Skin epidermis (tissue), 12 donors: ENCODE data around the gene CCDC116.
"Not testable (repeated sequence)": the region's sequence is repeated elsewhere in the genome, so short reads cannot be mapped to it uniquely, and the experiment has no call there.

Source experiments
- H3K27ac ChIP-seq, 21 experiments: fragments of 200-600 bp; sonication (generic) in 11 of 21; one replicate each; pipeline ENCODE4 v1.5.0; 2020; ENCODE audit warnings: mild to moderate bottlenecking in 3 of 21, inconsistent platforms in 2 of 21, moderate library complexity in 2 of 21
- H3K4me3 ChIP-seq, 7 experiments: fragments of 200-600 bp; sonication (generic) in 2 of 7; one replicate each; pipeline ENCODE4 v1.5.0; 2020; ENCODE audit warnings: inconsistent platforms in 2 of 7, mild to moderate bottlenecking in 2 of 7, moderate library complexity in 1 of 7

CCDC116 gene

DNA sequence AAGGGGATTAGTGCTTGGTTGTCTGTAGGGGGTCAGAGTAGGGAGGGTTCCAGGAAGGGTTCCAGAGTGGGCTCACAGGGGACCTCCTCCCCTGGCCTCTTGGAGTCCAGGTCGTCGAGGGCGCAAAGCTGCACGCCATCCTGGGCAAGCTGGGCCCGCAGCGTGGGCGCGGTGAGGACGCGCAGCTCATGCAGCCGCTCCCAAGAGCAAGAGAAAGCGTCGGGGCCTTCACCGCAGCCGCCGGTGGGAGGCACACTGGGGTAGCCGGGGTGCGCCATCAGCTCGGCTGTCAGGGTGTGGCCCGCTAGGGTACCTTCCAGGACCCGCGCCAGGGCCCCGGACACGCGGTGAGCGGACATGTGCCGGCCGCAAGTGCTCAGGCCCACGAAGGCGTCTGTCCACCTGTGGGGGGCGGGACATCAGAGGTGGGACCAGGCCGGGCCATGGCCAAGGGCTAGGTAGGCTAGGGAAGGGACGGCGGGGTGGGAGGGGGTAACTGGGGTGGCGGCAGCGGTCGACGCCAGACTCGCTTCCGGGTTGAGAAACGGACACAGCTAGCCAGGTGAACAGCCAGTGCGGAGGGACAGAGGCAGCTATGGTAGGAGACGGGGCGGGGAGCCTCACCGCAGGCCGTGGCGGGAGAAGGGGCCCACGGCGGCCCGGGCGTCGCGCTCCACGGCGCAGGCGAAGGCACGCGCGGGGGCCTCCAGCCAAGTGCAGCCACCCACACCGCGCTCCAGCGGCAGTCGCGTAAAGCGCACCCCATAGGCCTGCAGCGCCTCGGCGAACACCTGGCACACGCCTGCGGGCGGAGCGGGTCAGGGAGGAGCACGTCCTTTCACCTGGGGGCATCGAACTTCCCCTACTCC, 3.9 kb upstream of the CCDC116 start:
- Histone ChIP-seq H3K4me3 (peak overlapping the region; percentile 86 to 100 (median 95)), H3K27ac (peak overlapping the region in 16 of 21 experiments; percentile 32 to 95 (median 86))

DNA sequence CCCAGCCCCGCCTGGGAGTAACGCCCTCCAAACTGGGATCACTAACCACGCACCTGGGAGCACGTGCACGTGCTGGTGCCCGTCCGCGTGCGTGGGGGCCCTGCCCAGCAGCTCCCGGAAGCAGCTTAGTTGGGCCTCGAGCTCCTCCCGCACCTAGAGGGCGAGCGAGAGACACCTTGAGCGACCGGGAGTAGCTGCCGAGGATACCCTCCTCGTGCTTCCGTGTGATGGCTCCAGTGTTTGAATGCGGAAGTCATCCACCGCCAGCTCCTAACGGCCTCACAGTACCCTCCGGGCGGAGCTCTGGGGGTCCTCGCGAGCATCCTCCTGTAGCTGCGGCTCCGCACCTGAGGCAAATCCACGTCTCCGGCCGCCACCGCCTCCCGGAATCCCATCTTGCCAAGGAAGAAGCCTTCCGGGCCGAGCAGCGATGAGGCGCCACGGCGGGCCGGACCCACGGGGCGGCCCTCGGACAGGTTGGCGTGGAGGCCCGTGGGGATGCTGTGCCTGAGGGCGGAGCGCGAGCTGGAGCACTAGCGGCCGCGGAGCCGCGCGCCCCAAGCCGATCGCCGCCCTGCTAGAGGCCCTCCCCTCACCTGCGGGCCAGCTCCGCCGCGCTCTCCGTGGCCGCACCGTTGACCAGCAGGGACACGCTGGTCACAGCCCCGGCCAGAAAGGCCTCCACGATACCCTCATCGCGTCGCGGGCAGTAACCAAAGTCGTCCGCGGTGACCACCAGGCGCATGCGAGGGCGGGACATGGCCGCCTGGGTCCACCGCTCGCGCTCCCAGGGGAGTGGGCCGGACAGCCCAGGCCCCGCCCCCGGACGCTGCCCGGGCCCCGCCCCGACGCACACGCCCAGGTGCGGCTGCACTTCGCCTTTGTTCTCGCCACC, 3.1 kb upstream of the CCDC116 start, which contains the start of gene YDJC:
TSS of gene YDJC (minus strand) at position 768 of the 895 bp plus-strand sequence. CDS start at position 760, 8 bp downstream.
- Histone ChIP-seq H3K27ac (peak within 1 kb of the TSS; percentile 57 to 95 (median 86)), H3K4me3 (peak within 1 kb of the TSS; percentile 86 to 100 (median 95))

DNA sequence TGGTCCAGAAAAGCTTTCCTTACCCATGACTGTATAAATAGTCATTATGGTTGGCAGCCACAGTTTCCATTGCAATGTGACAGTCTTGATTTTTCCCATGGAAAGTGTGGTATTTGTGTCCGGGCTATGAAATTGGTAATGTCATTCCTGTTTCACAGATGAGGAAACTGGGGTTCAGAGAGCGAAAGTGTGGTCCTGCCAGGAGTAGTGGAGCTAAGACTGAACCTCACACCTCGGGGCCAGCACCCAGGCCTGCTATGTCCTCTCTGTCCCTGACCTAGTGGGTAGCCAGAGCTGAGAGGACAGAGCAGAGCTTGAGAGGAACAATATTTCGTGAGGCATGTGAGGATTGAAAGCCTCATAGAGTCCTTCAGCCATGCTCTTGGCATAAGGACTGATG, 1.5 kb upstream of the CCDC116 start:
- Histone ChIP-seq H3K27ac (no peak overlapping the region), H3K4me3 (no peak overlapping the region)

DNA sequence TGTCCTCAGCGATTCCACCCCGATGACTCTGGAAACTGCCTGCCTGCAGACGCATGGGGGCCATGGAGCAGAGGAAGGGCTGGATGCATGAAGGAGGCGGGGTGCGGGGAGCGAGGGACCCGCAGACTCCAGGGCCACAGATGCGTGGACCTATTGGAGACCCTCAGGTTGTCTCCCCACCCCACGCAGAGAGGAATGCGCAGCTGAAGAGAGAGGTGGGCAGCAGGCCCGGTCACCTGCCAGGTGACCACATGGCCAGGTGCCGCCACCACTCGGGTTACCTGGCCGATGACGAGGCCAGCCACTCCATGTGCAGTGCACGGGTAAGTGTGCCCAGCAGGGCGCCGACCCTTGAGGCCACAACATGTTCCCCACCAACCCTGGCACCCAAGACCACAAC, 371 bp downstream of the CCDC116 start:
- Histone ChIP-seq H3K4me3 (no peak overlapping the region), H3K27ac (no peak overlapping the region)

DNA sequence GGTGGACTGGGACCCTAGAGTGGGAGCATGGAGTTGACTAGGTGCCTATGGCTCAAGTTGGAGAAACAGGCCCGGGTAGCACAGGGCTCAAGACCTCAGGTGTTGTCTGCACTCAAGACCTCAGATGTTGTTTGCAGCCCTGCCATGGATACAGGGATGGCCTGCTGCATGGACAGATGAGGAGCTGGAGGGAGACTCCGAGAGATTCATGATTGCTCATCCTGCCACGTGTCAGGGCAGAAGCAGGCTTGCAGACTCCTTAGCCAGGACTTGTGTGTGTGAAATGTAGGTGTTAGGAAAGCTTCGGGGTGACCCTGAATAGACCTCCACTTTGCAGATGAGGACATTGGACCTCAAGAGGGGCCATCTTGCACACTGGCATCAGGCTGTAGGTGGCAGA, 921 bp downstream of the CCDC116 start:
- Histone ChIP-seq H3K27ac (no peak overlapping the region), H3K4me3 (no peak overlapping the region)

DNA sequence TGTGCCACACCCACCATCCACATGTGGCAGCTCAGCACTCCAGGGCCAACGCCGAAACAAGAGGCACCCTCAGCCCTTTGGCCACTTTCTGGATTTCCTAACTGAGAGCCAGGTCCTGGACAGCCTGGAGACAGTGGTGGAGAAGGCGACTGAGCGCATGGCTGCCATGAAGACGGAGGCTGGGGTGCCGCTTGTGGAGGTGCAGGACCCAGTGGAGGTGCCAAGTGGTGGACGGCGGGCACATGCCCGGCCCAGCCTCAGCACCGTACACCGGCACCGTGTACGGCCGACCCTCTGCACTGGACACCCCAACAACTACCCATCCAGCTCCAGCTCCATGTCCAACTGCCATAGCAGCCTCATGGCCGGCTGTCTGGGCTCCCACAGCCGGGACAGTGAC, 1.5 kb downstream of the CCDC116 start:
- Histone ChIP-seq H3K4me3 (no peak overlapping the region), H3K27ac (no peak overlapping the region)

DNA sequence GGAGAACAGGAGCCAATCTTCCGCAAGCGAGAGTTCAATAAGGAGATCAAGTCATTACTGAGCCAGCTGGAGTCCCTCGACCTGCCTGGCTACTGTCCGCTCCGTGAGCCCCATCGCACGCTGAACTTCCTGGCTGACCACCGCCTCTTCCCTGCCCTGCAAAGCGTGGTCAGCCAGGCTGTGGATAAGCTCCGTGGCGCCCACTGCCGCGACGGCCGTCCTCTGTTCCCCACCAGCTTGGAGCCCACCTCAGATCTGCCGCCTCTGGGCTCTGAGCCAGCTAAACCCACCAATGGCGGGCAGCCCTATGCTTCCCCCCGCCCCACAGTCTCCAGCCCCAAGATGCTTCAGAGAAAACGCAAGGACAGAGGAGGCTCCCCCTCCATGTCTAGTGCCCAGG, 2.3 kb downstream of the CCDC116 start:
- Histone ChIP-seq H3K4me3 (no peak overlapping the region), H3K27ac (no peak overlapping the region)

DNA sequence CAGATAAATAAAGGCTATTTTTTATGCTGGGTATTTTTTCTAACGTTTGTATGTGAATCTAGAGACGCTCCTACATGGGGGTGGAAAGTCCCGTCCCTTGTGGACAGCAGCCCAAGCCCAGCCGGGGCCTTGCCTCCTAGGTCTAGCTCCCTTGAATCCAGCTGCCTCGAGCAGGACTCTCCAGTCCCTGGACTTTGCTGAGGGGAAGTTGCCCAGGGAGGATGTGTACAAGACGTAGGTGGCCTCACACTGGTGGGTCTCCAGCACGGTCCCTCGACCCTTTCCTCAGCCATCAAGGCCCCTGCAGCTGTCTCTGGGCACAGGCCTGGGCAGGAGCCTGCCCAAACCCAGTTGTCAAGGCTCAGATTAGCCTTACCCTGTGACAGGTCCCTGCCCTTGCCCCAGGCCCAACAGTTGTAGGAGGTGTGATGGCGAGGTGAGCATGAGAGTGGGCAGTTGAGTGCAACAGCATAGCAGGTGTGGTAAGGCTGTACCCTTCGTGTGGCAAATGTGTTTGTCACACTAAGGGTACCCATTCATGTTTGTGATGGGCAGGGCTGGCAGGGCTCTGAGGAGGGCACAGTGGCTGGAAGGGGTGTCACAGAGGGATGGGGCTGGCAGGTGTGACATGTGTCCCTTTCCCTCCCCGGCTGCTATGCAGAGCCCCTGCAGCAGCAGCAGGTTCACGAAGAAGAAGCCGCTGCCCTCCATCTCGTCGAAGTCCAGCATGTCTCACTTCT, 3.4 kb downstream of the CCDC116 start:
- no peak overlapping the region for H3K27ac ChIP-seq
- H3K4me3 ChIP-seq = no peak overlapping the region

DNA sequence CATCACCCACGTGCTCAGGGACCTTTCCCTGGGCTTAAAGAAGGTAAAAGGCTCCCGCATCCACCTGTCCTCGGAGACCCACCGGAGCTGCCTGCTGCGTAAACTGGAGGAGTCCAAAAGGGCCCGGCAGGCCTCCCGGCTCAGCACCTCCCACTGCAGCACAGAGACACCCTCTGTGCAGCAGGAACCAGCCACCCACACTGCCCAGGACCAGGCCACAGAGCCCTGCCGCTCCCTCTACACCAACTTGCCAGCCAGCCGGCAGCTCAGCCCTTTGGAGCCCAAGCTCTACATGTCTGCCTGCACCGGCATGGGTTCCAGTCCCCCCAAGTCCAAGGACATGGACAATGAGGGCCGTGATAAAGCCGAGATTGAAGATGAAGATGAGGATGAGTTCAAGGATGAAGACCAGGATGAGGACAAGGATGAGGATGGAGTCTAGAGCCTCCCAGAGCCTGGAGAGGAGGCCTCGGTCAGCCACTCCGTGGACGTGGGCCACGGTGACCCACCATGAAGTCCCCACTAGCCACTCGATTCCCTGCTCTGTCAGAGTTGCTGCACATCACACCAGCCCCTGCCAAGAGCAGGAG, 4.2 kb downstream of the CCDC116 start:
- Histone ChIP-seq H3K27ac (no peak overlapping the region), H3K4me3 (no peak overlapping the region)

DNA sequence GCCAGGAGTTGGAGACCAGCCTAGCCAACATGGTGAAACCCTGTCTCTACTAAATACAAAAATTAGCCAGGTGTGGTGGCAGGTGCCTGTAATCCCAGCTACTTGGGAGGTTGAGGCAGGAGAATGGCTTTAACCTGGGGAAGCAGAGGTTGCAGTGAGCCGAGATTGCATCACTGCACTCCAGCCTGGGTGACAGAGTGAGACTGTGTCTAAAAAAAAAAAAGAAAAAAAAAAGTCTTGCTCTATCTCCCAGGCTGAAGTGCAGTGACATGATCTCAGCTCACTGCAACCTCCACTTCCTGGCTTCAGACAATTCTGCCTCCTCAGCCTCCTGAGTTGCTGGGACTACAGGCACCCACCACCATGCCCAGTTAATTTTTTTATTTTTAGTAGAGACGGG, 4.9 kb downstream of the CCDC116 start:
- H3K4me3 ChIP-seq, H3K27ac ChIP-seq: not testable (repeated sequence)

DNA sequence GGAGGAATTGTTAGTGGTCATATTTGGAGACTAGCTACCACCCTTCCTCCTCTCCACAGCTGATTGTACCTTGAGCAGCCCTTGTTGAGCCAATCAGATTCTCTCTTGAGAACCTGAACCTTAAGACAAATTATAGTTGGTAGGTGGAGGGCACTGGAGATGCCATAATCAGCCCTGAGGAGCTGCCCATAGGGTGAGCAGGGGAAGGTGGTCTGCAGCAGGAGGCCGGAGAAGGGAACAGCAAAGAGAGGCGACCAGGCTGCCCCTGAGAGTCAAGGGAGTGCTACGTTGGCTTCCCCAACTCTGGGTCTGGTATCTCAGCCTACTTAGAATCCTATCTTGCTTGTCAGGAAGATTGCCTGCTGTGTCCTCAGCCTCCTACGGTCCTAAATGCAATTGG, 6.8 kb downstream of the CCDC116 start:
- Histone ChIP-seq H3K27ac (no peak overlapping the region), H3K4me3 (no peak overlapping the region)

DNA sequence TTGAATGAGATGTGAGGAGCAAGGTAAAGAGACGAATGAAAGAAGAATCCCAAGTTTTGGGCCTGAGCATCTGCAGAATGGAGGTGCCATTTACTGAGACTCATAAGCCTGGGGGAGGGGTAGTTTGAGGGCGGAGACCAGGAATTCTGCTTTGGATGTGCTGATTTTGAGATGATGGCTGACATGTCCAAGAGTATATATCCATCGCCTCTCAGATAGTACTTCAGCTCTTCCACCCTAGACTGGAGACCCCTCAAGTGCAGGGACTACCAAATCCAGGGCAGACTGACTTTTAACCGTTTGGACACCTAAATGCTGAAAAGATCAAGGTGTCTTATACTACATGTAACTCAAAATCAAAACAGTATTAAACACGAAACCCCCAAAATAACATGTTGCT, 8.2 kb downstream of the CCDC116 start:
- no peak overlapping the region for H3K4me3 ChIP-seq
- H3K27ac ChIP-seq = no peak overlapping the region

DNA sequence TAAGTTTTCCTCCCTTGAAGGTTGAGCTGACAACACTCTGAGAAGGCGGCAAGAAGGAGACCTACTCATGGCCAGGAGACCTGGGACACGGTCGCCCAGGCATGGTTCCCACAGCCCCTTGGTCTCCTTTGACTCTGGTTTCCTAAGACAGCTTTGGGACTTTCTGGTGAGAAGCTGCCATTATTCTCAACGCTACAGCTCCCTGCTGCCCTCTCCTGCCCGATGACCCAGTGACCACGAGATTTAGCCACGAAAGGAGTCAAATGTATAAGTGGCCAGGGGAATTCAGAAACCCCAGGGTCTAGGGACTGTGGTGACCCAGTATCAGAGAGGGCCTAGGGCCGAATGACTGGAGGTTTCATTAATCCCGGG, 8.8 kb downstream of the CCDC116 start:
- H3K4me3 ChIP-seq = peak overlapping the region; percentile 31 to 77 (median 59)
- peak overlapping the region in 12 of 21 experiments; percentile 6 to 82 (median 29) for H3K27ac ChIP-seq

DNA sequence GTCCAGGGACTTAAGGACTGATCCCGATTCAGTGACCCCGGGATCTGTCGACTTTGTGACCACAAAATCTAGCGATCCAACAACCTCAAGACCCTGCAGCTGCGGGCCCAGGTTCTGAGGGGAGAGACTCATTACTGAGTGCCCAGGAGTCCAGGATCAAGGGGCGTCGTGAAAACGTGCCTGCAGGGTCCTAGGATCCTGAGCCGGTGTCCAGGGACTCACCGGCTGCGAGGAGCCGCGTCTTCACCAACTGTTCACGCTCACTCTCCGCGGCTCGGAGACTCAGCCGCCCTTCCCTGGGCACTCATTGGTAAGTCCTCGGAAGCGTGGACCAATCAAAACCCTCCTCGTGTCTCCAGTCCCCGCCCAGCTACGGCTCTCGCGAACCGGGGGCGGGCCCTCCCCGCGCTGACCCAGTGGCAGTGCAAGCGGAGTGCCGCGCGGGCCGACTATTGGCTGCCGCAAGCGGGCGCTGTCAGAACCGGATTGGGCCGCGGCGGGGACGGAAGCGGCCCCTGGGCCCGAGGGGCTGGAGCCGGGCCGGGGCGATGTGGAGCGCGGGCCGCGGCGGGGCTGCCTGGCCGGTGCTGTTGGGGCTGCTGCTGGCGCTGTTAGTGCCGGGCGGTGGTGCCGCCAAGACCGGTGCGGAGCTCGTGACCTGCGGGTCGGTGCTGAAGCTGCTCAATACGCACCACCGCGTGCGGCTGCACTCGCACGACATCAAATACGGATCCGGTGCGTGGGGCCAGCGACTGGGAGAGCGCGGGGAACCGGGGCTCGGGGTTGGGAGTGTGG, 9.4 kb downstream of the CCDC116 start, which contains the start of gene SDF2L1:
TSS of gene SDF2L1 (plus strand) at position 514 of the 795 bp plus-strand sequence. CDS start at position 549, 35 bp downstream.
- H3K4me3 ChIP-seq = peak within 1 kb of the TSS; percentile 53 to 81 (median 71)
- peak within 1 kb of the TSS; percentile 15 to 82 (median 64) for H3K27ac ChIP-seq

DNA sequence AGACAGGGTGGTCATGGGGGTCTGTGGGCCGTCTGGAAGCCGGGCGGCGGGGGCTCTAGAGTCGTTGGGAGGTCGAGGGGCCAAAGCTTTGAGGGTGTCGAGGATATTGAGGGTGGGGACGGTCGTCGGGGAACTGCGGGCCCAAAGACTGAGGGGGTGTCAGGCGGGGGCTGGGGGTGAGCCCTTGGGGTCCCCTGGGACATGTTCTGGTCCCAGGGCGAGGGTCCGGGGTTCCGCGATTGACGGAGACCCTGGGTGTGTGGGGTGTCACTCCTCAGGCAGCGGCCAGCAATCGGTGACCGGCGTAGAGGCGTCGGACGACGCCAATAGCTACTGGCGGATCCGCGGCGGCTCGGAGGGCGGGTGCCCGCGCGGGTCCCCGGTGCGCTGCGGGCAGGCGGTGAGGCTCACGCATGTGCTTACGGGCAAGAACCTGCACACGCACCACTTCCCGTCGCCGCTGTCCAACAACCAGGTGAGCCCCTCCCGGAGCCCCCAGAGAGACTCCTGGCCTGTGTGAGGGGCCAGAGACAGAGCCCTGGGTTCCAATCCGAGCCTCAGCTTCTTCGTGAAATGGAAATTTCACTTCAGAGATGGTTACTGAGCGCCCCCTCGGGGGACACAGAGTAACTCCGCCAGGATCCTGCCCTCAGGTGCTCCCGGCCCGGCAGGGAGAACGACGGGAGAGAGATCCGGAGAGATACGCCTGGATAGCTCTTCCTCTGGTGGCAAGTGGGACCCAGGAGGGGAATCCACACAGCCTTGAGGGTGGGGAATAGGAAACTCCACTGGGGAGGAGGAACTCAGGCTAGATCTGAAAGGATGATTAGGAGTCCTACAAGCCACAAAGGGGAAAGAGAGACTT, 10.3 kb downstream of the CCDC116 start:
- Histone ChIP-seq H3K4me3 (peak overlapping the region; percentile 53 to 81 (median 71)), H3K27ac (peak overlapping the region in 20 of 21 experiments; percentile 15 to 82 (median 66))

DNA sequence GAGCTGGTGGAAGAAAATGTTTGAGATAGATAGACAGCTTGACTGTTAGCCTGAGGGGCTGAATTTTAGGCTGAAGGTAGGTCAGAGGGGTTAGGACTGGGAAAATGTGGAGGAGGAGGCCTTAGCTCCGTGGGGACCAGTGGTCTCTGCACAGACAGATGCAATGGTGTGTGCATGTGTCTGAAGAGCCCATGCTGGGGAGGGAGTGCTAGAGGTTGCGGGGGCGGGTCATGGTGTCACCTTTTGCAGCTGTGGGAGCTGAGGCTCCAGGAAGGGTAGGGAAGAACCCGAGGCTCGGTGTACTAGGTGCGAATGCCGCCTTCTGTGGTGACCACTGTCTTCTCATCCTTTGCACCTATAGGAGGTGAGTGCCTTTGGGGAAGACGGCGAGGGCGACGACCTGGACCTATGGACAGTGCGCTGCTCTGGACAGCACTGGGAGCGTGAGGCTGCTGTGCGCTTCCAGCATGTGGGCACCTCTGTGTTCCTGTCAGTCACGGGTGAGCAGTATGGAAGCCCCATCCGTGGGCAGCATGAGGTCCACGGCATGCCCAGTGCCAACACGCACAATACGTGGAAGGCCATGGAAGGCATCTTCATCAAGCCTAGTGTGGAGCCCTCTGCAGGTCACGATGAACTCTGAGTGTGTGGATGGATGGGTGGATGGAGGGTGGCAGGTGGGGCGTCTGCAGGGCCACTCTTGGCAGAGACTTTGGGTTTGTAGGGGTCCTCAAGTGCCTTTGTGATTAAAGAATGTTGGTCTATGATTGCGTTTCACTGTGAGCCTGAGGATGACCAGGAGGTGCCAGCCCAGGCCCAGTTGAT, 11.2 kb downstream of the CCDC116 start:
- peak overlapping the region in 1 of 7 experiments; percentile 56 for H3K4me3 ChIP-seq

DNA sequence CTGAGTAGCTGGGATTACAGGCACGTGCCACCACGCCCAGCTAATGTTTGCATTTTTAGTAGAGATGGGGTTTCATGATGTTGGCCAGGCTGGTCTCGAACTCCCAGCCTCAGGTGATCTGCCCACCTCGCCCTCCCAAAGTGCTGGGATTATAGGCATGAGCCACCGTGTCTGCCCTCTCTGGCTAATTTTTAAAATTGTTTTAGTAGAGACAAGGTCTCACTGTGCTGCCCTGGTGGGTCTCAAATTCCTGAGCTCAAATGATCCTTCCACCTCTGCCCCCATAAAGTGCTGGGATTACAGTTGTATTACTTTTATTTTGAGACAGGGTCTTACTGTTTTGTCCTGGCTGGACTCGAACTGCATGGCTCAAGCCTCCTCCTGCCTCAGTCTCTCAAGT, 13.0 kb downstream of the CCDC116 start:
- H3K27ac ChIP-seq, H3K4me3 ChIP-seq: not testable (repeated sequence)

More for the DNA sequence above, 11.2 kb downstream of the CCDC116 start:
- H3K27ac ChIP-seq = no peak overlapping the region
